Measurements from ENCODE around the gene TOP1. TPM values are rescaled to one million over a fixed set of nuclear protein-coding genes. Genes with fewer than 3 reads are reported as not detected.

TOP1 gene
- 20.6 TPM for total RNA-seq
- long read RNA-seq, transcript TOP1-201 (21 exons, 3,738 nt) = major isoform, 20 of 28 reads
- long read RNA-seq, partial matches to known transcripts = 6 of 28 reads
- long read RNA-seq, other reads (novel, unspliced or antisense) = 2 of 28 reads

DNA sequence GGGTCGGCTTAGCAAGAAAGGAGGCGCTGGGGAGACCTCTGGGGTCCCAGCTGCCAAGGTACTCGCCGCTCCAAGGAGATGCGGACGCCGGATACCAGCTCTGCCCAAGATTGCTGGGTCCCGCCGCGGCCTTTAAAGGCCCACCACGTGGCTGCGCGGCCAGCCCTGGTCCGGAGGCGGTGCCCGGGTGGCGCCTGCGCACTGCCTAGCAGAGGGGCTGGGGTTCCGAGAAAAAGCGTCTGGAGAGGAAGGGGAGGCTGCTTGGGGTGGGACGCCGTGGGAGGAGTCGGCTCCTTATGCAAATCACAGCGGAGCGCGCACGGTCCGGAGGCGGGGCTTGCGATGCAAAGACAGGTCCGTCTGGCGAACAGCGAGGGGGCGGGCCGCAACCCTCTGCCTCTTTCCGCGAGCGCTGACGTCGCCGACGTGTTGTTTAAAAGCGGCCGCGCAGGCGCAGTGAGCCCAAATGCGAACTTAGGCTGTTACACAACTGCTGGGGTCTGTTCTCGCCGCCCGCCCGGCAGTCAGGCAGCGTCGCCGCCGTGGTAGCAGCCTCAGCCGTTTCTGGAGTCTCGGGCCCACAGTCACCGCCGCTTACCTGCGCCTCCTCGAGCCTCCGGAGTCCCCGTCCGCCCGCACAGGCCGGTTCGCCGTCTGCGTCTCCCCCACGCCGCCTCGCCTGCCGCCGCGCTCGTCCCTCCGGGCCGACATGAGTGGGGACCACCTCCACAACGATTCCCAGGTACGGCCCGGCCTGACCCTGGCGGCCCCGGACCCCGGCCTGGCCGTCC is at the start of gene TOP1:
Gene TOP1 (plus strand): TSS at position 464 of the 791 bp plus-strand sequence. CDS start 246 bp downstream, at position 710.
- DNase-seq (peak; percentile 100), ATAC-seq (ENCODE audit: poor library complexity) (peak; percentile 98)
- intact Hi-C loops (cut with DNase I) = loop anchor here (5.0 kb wide), 1 partner anchor 49 kb away; no protein-coding TSS in a partner anchor

DNA sequence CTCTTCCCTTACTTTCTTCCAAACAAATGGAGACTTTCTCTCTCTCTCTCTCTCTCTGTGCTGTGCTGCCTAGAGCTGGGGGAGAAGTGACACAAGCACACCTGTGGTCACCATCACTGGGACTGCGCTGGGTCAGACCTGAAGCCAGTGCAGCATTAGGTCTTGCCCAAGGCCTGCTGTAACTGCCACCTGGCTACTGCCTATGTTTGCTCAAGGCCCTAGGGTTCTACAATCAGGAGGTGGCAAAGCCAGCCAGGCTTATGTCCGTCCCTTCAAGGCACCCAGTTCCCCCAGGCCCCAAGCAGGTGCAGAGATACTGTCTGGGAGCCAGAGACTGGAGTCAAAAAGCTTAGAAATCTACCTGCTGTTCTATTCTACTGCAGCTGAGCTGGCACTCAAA is 49.4 kb upstream of the TOP1 start:
- intact Hi-C loops (cut with DNase I) = no loop called here
- no peak for ATAC-seq (ENCODE audit: poor library complexity)
- DNase-seq = no peak

GRCh38 chr20:40980106-40980827 is 48.4 kb upstream of the TOP1 start:
- DNase-seq (no peak), ATAC-seq (ENCODE audit: poor library complexity) (no peak)
- intact Hi-C loops (cut with DNase I) = no loop called here

GRCh38 chr20:40980828-40981310 is 47.8 kb upstream of the TOP1 start:
- ATAC-seq (ENCODE audit: poor library complexity) = no peak
- intact Hi-C loops (cut with DNase I) = no loop called here
- DNase-seq = no peak

DNA sequence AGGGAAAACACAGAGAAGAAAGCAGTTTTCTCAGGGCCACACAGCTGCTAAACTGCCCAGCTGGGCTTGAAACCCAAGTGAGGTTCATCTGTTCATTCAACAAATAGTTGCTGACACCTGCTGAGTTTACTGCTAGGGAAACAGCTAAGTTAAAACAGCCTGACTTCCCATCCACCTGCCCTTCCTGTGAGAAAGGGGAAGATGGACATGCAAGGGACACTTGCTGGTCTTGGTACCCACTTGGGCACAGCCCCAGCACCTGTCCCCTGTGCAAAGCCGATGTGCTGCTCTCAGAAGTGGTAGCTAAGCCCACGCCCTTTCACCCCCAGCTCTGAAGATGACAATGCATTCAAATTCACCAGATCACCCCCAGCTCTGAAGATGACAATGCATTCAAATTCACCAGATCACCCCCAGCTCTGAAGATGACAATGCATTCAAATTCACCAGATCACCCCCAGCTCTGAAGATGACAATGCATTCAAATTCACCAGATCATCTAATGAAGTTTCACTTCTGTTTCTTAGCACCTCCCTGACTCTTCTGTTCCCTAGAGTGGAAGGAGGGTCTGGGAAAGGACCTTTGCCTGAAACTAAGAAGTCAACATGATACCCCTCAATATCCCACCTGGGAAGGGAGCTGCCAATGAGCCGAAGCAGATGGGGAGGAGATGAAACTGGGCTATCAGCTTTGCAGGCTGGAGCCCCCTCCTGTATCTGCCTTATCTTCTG is 46.0 kb upstream of the TOP1 start:
- intact Hi-C loops (cut with DNase I) = no loop called here
- ATAC-seq (ENCODE audit: poor library complexity) (no peak), DNase-seq (no peak)

DNA sequence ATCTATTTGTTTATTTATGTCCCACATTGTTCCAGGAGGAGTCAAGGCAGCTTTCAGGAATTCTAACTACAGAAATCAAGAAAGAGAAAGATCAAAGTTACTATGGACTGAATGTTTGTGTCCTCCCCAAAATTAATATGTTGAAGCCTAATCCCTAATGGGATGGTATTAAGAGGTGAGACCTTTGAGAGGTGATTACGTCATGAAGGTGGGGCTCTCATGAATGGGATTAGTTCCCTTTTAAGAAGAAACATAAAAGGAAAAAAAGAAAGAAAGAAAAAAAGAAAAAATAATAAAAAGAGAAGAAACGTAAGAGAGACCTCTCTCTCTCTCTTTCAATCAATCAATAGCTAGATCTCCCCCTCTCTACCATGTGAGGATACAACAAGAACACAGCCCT is 44.7 kb upstream of the TOP1 start:
- intact Hi-C loops (cut with DNase I) = no loop called here
- DNase-seq (no peak), ATAC-seq (ENCODE audit: poor library complexity) (no peak)

DNA sequence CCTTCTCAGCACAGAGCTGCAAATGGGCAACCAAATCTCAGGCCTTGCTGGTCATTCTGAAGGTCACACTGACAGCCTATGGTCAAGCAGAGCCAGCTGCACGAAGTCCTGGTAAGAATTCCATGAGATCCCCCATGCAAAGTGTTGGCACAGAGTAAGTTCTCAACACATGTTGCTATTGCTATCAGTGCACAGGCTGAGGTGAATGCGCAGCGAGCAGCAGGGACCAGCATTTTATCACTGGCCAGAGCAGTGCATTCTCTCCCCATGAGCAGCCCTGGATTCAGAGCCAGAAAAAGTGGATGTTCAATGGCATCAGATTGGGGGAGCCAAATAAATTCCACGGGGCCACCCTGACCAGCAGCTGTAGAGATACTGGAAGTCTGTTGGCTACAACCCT is 44.1 kb upstream of the TOP1 start:
- DNase-seq (no peak), ATAC-seq (ENCODE audit: poor library complexity) (no peak)
- intact Hi-C loops (cut with DNase I) = no loop called here

DNA sequence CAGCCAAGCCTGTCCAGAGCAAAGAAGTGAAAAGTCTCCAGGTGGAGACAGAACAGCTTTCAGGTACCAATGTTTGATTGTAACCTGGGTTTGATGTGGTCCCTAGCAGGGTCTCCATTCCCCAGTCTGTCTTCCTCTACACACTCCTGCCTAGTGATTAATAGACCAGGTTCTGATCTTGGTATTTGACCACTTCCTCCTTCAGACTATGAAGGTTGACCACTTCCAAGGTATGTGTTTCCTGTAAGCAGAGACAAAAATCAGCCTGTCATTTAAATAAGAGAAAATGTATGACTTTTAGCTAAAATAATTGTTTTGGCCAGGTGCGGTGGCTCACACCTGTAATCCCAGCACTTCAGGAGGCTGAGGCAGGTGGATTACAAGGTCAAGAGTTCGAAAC is 41.8 kb upstream of the TOP1 start:
- no peak for ATAC-seq (ENCODE audit: poor library complexity)
- DNase-seq = no peak
- intact Hi-C loops (cut with DNase I) = no loop called here

GRCh38 chr20:40990542-40991120 is 38.0 kb upstream of the TOP1 start:
- intact Hi-C loops (cut with DNase I) = loop anchor here (2.0 to 5.0 kb wide), 2 partner anchors 87 to 104 kb away; no protein-coding TSS in a partner anchor
- peak; percentile 98 for ATAC-seq (ENCODE audit: poor library complexity)
- DNase-seq = peak; percentile 82

DNA sequence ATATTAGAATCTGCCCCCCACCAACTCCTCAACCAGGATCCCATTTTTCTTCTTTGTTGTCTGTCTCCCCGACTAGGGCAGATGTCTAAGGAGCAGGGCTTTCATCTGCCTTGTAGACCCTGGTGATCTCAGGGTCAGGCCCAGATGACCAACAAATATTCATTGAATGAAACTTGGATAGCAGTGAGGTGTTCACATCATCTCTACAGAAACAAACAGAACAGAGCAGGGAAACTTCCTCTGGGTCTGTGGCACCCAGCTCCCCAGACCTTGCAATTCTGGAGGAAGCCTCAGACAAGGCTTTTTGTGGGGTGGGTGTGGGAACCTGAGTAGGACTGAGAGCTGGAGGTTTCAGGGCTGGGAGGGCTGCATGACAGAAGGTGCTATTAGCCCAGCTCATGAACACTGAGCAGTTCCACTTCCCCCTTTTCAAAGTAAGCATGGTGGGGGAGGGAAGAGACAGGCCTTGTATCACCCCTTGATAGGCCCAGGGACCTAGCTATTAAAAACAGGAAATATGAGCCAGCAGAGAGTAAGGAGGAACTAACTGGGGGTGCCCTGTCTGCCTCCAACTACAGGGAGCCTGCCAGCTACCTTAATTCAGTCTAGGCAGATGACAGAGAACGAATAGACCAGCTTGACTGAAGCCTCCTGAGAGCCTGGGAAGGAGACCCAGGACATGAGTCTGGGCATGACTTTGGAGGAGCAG is 37.3 kb upstream of the TOP1 start:
- intact Hi-C loops (cut with DNase I) = loop anchor here (2.0 to 5.0 kb wide), 2 partner anchors 86 to 103 kb away; no protein-coding TSS in a partner anchor
- DNase-seq (no peak), ATAC-seq (ENCODE audit: poor library complexity) (peak; percentile 67)

DNA sequence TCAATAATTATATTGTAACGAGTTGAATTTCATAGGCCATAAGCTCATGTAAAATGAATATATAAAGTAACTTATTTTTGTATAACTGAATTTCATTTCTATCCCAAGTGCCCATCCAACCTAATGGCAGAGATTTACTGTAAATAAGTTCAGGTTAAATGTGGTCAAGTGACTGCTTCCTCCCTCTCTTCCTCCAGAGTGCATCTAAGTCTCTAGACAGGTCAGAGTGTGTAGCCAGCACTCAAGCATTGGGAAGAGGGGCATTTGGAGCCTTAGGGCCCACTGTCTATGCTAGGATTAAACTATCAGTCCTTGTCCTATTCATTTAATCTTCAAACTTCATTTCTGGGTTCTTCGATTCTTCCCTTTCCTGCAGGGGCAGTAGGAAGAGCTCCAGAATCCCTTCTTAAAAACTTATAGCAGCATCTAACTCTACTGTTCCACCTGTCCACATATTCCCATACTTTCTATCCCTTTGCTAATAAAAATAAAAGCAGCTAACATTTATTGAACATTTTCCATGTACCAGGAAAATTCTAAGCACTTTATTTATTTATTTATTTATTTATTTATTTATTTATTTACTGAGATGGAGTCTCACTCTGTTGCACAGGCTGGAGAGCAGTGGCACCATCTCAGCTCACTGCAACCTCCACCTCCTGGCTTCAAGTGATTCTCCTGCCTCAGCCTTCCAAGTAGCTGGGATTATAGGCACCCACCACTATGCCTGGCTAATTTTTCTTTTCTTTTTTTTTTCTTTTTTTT is 36.1 kb upstream of the TOP1 start:
- intact Hi-C loops (cut with DNase I) = loop anchor here (5.0 kb wide), 1 partner anchor 85 kb away; no protein-coding TSS in a partner anchor
- no peak for DNase-seq
- no peak for ATAC-seq (ENCODE audit: poor library complexity)

DNA sequence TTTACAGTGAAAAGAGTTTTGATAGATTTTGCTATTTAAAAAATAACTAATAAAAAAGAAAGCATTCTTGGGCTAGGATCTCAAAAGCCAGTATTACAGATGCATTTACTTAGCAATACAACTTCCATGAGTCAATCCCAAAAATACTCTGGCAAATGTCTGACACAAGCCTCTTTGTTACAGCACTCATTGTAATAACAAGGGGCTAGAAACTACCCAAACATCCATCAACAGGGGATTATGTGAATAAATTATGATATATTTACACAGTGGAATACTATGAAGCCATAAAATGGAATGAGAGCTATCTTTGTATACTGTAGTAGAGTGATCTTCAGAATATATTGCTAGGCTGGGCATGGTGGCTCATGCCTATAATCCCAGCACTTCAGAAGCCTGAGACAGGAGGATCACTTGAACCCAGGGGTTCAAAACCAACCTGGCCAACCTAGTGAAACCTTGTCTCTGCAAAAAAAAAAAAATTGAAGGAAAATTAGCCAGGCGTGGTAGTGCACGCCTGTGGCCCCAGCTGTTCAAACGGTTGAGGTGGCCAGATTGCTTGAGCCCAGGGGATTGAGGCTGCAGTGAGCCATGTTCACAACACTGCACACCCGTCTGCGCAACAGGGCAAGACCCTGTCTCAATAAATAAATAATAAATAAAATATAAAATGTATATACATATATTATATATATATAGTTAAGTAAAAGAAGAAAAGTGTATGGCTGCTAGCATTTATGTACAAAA is 34.7 kb upstream of the TOP1 start:
- intact Hi-C loops (cut with DNase I) = loop anchor here (5.0 kb wide), 1 partner anchor 83 kb away; no protein-coding TSS in a partner anchor
- no peak for ATAC-seq (ENCODE audit: poor library complexity)

DNA sequence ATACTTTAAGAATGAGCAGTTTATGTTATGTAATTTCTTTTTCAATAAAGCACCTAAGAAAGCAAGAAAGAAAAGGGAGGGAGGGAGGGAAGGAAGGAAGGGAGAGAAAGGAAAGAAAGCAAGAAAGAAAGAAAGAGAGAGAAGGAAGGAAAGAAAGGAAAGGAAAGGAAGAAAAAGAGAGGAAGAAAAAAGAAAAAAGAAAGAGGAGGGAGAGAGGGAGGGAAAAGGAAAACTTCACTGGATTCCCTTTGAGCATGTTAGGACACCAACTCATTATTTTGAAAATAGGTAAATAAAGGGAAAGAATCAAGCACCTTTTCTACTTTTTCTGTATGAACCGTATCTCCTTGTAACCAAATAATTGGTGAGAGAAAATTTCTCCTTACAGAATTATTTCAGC is 32.3 kb upstream of the TOP1 start:
- intact Hi-C loops (cut with DNase I) = no loop called here
- DNase-seq = no peak
- ATAC-seq (ENCODE audit: poor library complexity) = no peak

More for the DNA sequence above, 34.7 kb upstream of the TOP1 start:
- no peak for DNase-seq

DNA sequence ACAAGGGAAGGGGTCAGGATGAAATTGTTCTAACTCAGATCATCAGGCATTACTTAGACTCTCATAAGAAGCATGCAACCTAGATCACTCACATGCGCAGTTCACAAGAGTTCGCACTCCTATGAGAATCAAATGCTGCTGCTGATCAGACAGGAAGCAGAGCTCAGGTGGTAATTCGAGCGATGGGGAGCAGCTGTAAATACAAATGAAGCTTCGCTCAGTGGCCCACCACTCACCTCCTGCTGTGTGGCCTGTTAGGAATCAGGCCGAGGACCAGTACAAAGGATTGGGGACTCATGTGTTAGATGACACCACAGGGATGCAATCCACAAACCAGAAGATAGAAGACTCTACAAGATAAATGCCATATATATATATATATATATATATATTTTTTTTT is 31.5 kb upstream of the TOP1 start:
- DNase-seq = no peak
- intact Hi-C loops (cut with DNase I) = no loop called here
- no peak for ATAC-seq (ENCODE audit: poor library complexity)

DNA sequence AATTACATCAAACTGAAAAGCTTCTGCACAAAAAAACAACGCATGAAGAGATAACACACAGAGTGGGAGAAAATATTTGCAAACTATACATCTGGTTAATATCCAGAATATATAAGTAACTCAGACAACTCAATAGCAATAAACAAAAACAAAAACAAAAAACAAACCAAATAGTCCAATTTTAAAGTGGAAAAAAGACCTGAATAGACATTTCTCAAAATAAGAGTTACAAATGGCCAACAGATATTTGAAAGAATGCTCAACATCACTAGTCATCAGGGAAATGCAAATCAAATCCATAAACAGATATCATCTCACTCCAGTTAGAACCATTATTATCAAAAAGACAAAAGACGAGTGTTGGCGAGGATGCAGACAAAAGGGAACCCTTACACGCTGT is 28.8 kb upstream of the TOP1 start:
- no peak for DNase-seq
- ATAC-seq (ENCODE audit: poor library complexity) = no peak
- intact Hi-C loops (cut with DNase I) = no loop called here

DNA sequence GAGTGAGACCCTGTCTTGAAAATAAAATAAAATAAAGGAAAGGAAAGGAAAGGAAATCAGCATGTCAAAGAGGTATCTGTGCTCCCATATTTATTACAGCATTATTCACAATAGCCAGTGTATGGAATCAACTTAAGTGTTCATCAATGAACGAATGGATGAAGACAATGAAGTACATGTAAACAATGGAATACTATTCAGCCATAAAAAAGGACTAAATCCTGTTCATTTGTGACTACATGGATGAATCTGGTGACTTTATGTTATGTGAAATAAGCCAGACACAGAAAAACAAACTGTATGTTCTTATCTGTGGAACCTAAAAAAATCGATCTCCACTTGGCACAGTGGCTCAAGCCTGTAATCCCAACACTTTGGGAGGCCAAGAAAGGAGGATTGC is 28.0 kb upstream of the TOP1 start:
- DNase-seq (no peak), ATAC-seq (ENCODE audit: poor library complexity) (no peak)
- intact Hi-C loops (cut with DNase I) = no loop called here

DNA sequence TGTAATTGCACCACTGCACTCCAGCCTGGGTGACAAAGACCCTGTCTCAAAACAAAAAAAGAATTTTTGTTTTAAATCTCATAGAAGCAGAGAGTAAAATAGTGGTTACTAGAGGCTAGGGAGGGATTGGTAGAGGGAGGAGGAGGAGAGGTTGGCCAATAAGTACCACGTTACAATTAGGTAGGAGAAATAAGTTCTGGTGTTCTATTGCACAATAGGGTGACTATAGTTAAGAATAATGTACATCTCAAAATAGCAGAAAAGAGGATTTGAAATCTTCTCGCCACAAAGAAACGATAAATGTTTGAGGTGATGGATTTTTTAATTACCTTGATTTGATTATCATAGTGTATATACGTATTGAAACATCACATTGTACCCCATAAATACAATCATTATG is 27.1 kb upstream of the TOP1 start:
- intact Hi-C loops (cut with DNase I) = no loop called here
- ATAC-seq (ENCODE audit: poor library complexity) (no peak), DNase-seq (no peak)

All from Right ventricle myocardium superior (tissue), 1 donor.